Central memory CD4-positive, alpha-beta T cell (primary cell): Measurements from ENCODE around the gene ERFL.

Experiments
- DNase-seq: peaks from one replicate; pipeline ENCODE4 v3.0.0; 2022

The ERFL gene

DNA sequence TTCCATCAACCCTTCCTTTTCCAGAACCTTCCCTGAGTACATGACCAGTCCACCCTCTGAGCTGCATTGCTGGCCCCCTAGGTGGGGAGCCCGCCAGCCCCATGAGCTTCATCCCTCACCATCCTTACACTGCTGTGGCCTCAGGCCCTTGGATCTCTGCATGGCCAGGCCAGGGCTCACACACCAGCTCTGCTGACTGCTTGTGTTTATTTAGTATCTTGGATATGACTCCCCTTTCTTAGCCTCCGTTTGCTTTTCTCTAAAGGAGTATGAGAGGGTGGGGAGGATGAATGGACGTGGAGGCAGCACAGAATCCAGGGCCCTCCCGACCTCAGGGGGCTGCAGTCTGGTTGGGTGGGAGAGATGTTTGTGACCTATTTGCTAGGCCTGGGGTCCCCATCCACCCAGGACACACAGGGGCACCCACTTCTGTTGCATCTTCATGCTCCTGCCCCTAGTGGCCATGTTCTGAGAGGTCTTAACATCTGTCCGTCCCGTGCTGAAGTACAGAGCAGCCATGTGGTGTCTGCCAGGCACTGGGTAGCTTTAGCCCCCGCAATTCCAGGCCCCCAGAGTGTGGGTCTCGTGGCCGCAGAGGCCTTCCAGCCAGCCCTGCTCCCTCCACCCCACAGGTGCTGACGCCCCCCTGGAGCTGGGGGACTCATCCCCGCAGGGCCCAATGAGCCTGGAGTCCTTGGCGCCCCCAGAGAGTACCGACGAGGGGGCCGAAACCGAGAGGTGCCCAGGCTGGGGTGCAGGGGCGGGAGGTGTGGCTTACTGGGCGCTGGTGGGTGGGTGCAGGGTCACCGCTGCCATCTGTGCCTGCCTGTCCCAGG lies 32.3 kb downstream of the ERFL start:
- no peak for DNase-seq

DNA sequence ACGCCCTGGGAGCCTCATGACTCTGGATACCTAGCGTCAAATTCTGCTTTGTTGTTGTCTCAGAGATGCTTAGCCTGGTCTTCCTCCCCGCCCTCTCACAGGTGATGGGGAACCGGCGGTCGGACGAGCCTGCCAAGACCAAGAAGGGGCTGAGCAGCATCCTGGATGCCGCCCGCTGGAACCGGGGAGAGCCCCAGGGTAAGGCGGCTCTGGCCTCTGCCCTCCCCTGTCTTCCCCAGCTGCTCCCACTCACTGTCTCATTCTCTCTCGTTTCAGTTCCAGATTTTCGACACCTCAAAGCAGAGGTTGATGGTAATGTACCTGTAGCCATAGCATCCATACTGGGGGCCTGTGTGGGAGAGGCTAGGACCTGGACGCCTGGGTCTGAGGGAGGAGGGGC lies 33.9 kb downstream of the ERFL start:
- no peak for DNase-seq

DNA sequence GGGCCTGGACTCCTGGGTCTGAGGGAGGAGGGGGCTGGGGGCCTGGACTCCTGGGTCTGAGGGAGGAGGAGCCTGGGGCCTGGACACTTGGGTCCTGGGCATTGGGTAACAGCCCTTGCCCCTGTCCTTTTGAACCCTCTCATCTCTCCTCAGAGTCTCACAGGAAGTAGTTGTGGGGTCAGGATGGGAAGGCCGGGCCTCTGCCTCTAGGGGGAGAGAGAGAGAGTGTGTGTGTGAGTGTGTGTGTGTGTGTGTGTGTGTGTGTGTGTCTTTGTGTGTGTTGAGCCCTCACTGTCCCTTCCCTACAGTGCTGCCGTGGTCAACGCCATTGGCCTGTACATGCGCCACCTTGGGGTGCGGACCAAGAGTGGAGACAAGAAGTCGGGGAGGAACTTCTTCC lies 34.4 kb downstream of the ERFL start:
- no peak for DNase-seq

DNA sequence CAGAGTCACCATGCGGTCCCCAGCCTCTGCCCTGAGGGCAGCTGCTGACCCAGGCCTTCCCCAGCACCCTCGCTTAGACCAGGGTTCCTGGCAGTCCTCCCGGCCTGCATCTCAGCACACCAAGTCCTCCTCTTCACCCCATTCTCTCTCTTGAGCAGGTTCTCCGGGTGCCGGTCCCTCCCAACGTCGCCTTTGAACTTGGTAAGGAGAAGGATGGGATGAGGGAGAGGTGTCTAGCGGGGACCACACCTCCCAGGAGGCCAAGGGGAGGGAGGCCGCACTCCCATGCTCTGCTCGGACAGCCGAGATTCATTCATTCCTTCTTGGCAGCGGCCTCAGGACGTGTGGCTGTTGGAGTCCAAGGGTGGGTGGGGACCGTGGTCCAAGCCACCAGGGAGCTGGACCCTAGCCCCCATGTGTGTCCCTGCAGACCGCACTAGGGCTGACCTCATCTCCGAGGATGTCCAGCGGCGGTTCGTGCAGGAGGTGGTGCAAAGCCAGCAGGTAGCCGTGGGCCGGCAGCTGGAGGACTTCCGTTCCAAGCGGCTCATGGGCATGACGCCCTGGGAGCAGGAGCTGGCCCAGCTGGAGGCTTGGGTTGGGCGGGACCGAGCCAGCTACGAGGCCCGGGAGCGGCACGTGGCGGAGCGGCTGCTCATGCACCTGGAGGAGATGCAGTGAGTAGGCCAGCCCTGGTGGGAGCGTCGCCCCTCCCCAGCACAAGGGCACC lies 35.9 kb downstream of the ERFL start:
- DNase-seq: no peak

DNA sequence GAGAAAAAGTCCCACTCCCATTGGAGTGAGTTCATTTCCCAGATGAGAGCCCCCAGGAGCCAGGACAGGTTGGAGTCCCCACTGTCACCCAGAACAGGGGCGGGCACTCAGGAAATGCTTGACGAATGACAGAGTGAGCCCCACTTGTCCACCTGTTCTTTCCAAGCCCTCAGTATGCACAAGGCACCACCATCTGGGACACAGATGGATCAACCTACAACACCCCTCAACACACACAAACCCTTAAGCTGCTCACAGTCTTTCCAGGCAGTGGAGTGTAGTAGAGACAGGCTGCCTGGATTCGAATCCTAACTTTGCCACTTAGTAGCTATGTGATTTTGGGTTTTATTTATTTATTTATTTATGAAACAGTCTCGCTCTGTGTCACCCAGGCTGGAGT lies 37.3 kb downstream of the ERFL start:
- DNase-seq: no peak

GRCh38 chr19:41889896-41890295 lies 38.4 kb downstream of the ERFL start:
- DNase-seq: no peak

GRCh38 chr19:41888926-41889325 lies 39.3 kb downstream of the ERFL start:
- no peak for DNase-seq

GRCh38 chr19:41887711-41888382 lies 40.4 kb downstream of the ERFL start:
- DNase-seq: peak; percentile 80

- DNase-seq: peak; percentile 84
Measured at GRCh38 chr19:41886761-41887710, 41.2 kb downstream of the ERFL start.

DNA sequence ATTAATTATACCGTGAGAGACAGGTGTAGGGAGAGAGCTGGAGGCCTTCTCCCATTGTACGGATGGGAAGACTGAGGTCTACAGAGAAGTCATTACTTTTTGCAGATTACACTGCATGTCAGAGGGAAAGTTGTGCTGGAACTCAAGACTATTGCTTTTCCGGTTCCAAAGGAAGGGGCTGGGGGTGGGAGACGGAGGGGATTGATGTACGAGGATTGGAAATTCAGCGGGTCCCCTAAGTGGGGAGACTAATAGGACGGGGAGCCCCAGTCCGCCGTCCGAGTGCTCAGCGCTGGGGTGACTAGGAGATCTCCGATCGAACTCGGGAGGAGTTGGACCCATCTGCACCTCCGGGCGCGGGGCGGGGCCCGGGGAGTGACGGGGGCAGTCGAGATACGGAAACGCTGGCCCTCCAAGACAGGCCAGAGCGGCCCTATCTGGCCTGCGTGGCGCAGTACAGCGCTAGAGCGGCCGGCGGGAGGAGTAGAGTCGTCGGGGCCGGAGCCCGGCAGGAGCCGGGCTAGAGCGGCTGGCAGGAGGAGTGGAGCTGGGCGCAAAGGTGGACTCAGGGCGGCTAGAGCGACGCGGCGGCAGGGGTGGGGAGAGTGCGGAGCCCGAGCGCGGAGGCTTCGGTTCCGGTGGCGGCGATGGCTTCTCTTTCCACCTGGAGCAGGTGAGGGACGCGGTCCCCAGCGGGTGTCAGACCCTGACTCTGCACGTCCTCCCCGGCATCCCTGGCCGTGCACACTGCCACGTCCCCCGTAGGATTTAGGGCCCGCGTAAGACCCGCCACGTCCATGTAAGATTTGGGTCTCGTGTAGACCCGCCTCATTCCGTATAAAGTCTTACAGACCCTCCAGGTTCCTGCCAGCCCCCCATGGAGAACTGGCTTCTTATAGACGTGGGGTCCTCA lies 44.2 kb downstream of the ERFL start:
- DNase-seq: peak; percentile 75

DNA sequence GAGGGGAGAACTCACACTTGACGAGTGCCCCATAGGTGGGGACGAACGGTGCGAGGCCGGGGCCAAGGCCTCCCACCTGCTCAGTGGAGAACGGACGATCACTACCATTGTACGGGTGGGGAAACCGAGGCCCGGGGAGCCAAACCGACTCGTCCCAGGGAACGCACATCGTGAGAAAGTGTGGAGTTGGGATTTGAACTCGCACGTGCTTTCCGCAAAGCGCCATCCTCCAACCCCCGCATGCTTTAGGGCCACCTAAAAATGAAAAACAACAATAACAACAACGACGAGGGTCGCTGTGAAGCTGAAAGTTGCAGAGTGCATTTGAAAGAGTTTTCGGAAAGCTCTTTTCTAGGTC lies 44.8 kb downstream of the ERFL start:
- no peak for DNase-seq

GRCh38 chr19:41882568-41883462 lies 45.4 kb downstream of the ERFL start, which contains the start of gene ARHGEF1:
ARHGEF1 (plus strand) TSS chr19:41883184; CDS start chr19:41888083, 4,899 bp downstream.
- DNase-seq: peak; percentile 60

GRCh38 chr19:41880329-41880708 lies 47.9 kb downstream of the ERFL start:
- DNase-seq: no peak

GRCh38 chr19:41879670-41880328 lies 48.5 kb downstream of the ERFL start:
- no peak for DNase-seq

- no peak for DNase-seq
Measured at GRCh38 chr19:41879080-41879479, 49.2 kb downstream of the ERFL start.

GRCh38 chr19:41877916-41878905 lies 50.0 kb downstream of the ERFL start:
- no peak for DNase-seq

GRCh38 chr19:41876847-41877832 lies 51.1 kb downstream of the ERFL start, which contains the start of gene CD79A:
CD79A (plus strand) TSS chr19:41877279; CDS start chr19:41877305, 26 bp downstream.
- DNase-seq: no peak
